Suppressor macrophage treated with lipopolysaccharide for 1 hour (primary cell): ENCODE data around the gene UPK1B.
"Not testable (repeated sequence)": the region's sequence is repeated elsewhere in the genome, so short reads cannot be mapped to it uniquely, and the experiment has no call there.

Source experiments
- DNase-seq, 3 donors: peaks; one replicate each; pipeline ENCODE4 v3.0.0-alpha.2; 2020 to 2022

UPK1B gene

DNA sequence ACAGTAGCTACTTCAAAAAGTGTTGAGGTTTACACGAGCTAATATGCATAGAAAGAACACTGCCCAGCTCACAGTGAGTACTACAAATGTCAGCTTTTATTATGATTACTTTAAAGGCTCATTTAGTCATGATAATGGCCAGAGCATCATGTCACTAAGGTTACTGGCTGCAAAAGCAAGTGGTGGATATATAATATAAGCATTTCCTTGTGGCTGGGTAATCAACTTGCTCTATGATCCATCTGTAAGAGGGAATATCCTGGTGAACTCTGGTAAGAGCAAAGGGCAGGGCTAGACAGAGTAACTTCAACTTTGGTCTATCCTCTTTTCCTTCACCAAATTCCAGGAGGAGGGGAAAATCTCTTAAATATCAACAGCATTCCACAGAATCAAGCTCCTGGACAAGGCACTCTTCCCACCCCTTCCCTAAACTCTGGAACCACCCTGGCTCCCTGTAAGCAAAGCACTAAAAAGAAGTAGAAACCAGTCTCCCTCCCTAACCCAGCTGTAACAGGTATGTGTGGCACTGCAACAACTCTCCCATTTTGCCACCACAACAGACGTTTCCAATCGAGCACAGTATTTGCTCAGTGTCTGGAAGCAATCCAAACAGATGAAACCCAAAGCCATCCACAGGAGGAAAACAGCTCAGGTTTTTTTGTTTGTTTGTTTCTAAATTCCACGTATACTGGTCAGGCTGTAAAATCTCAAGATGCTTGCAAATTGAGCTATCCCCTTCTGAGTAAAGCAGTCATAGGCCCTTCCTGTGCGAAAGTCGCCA is 53.9 kb downstream of the UPK1B start:
- no peak for DNase-seq

DNA sequence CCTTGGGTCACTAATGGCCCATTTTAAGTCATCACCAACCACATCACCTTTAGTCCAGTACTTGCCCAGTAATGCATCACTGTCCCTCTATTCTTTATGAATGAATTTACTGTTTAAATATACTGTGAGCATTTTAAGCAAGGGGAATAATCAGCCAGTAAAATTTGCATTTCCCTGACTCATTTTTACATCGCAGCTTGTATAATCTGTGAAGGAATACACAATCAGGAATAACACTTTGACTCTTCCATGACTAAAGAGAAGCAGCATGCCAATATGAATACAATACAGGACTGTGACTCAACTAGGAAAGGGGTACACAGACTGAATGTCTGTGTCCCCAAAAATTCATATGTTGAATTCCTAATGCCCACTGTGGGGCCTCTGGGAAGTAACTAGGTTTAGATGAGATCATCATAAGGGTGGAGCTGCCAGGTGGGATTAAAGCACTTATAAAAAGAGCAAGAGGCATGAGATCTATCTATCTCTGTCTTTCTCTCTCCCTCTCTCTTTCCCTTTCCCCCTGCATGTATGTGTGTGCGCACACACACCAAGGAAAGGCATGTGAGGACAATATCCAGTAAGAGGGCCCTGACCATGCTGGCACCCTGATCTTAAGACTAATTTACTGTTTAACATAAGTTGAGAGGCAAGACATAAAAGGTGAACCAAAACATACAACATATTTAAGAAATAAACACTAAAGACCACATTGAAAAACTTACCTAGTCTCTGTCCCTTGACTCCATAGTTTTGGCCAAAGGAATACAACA is 55.2 kb downstream of the UPK1B start:
- no peak for DNase-seq

DNA sequence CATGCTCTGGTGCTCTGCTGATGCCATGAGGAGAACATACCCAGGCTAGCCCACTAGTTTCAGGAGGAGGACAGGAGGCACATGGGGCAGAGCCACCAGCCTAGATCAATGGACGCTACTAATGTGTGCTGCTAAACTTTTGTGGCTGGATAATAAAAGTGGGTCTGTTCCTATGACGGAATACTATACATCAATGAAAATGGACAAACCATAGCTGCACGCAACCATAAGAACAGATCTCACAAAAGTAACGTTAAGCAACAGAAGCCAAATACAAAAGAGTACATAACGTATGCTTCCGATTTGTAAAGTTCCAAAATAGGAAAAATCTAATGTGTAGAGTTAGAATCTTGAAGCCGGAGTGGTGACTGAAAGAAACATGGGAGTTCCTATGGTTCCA is 55.8 kb downstream of the UPK1B start:
- DNase-seq = no peak

DNA sequence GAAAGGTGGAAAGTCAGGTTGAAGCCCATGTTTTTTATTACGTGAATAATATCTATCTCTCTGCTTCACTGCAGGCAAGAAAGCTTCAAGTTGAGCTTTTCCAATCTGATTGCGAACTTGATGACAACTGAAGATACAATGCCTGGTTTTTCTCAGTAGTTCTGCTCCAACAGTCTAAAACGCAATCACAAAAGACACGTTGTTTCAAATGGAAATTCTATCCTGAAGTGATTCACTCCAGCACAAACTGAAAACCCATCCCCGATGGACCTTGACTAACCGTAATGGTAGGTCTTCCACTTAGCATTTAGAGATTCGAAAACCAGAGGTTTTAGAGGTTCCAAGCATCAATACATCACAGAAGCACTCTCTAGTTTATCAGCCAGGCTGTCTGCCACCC is 56.7 kb downstream of the UPK1B start:
- no peak for DNase-seq

DNA sequence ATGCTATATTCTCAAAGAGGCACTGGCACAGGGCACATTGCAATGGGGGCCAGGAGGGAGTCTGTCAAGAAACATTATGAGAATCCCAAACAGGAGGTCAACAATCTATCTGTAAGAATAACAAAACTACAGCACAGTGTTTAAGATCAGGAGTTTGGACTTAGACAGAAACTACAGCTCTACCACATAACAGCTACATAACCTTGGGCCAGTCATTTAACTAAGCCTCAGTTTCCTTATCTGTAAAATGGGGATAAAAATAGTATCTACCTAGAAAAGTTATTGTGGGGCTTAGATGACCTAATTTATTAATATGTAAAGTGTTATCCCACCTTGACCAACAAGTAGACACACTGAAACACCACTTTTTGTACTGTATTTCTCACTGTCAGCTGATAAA is 57.3 kb downstream of the UPK1B start:
- no peak for DNase-seq

DNA sequence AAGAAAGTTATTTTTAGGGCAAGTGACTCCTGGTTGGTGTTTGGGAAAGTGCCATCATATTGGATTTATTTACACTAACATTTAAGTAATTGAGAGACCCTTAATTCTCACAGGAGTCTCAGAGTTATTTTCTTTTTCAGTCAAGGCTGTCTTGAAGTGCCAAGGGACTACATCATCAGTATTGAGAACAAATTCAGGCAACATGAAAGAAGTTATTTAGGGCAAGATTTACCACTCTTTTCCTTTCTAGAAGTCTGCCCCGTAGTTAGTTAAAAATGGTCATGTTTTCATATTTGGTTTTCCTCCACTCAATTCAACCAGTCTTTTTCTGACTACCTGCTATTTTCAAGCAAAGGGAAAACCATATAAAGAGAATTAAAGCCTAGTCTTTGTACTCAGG is 61.2 kb downstream of the UPK1B start:
- no peak for DNase-seq

DNA sequence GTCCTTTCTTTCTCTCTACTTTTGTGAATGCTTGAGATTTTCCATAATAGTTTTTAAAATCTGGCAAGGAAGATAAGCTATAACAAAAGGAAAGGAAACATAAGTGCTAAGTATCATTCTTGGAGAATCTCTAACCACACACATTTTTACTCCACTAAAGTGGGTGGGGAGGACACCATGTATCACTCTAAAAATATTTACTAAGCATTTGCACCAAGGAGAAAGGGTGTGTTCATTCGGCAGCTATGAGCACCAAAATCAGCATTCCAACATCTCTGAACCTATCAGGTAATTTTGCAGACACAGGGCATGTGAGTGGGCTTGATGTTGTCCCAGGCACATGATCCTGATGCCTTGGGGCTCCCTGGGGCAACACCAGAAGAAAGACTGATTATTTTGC is 61.8 kb downstream of the UPK1B start:
- DNase-seq = no peak

DNA sequence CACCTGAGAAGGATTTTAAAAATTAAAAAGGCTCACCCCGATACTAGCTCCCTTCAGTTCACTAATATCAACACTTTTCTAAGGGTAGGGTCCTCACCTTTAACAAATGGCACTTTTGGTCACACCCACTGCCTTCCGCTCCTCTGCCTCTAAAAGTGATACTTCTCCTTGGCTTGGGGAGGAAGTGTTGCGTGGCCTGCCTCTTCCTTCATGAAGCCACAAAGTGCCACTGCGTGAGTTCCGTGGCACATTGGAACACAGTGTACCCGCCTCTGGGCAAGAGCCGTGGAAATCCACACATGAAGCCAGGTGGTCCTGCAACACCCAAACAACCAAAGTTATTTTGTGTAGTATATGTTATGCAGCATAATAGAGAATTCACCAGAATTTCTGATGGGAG is 63.4 kb downstream of the UPK1B start:
- peak in 2 of 3 donors; percentile 10 to 16 for DNase-seq

DNA sequence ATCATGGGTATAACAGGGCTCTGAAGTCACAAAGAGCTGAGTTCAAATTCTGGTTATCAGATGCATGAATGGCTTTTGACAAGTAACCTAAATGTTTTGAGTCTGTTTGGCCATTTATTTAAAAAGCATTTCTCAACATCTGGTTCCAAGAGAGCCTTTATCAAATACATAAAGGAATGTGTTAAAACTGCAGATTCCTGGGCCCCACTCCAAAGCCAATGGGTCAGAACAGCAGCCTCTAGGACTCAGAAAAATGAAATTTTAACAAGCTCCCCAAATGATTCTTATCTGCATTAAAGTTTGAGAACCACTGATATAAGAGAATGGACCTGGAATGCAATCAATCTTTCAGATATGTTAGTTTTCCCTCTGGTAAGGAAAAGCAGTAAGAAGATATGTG is 63.9 kb downstream of the UPK1B start:
- DNase-seq = no peak

DNA sequence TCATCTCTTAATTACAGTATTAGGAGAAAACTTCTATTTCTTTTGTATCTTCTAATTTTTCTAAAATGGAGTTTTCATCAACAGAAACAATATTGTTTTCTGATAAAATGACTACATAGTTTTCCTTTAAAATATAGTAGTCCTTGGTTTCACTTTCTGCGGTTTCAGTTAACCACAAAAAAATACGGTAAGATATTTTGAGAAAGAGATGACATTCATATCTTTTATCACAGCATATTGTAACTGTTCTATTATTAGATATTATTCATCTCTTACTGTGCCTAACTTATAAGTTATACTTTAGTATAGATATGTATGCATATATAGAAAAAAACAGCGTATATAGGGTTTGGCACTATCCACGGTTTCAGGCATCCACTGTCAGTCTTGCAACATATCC is 65.0 kb downstream of the UPK1B start:
- DNase-seq = peak in 2 of 3 donors; percentile 17 to 22

DNA sequence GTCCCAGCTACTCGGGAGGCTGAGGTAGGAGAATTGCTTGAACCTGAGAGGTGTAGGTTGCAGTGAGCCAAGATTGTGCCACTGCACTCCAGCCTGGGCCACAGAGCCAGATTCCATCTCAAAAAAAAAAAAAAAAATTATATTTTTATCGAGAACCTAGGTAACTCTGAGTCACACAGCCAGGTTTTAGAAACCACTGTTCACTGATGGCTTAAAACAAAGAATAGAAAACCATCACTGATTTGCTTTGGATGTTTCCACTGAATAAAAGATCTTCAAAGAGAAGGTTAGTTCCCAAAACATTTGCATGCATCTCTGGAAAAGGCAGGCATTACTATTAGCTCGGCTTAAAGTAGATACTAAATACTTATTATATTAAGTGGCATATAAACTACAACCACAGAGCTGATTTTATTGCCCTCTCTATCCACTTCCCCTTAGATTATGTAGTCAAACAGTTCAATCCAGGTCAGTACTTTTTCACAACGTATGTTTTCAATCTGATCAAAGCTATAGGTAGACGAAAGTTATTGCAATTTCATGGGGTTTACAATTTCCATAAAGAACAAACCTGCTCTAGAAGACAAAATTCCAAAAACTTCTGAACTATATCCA is 65.9 kb downstream of the UPK1B start:
- DNase-seq = peak in 2 of 3 donors; percentile 13 to 24

DNA sequence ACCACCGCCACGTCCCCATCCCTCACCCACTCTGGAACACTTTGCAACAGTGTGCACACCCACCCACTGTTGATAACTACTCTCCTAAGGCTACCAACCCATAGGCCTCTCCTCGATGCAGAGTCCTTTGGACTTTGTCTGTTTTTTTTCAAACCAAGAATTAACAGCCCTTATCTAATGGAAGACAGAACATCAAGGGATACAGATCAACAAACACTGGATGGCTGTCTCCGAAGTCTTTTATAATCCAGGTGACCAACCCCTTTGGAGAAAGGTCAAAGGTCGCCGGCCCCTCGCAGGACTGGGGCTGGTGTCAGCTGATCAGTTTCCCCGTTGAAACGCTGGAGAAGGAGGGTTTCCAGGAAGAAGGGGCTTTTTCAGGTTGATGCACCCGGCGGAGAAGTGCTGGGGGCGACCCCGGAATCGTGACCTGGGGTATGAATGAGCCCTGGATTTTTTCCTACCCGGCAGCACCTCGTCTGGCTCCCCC is 66.7 kb downstream of the UPK1B start:
- DNase-seq = peak in 2 of 3 donors; percentile 7 to 51

DNA sequence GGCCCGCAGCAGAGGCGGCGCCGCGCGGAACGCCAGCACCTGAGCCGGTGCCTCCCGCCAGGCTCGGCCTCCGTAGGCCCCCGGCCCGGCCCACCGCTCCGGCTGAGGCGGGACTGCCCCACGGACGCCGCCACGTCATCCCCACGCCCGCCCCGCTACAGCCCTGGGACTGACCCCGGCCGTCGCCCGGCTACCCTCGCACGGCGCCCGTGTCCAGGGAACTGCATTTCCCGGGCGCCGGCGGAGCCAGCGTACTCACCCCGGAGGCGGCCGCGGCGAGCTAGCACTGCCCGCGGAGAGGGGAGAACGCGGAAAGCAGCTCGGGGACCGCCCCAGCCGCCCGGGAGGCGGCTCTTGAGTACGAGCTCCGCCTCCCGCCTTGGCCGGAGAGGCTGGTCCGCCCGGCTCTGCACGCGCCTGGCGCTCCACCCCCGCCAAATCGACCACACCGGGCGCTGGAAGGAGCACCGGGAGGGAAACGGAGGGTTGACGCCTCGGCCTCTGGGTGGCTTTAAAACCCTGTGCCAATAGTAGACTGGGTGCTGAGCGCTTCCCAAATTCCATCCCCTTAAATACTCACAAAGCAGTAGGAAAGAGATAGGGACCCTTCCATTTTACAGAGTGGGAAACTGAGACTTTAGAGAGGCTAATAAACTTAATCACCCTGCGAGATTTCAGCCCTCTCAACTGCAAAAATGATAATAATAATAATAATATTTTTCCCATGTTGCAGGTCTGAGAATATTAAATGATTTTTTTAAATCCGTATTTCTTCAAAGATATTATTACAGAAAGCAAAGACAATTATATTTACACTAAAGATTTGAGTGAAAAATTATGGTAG is 67.4 kb downstream of the UPK1B start, which contains the start of gene B4GALT4:
B4GALT4 (minus strand) TSS at position 288 of the 844 bp plus-strand sequence. CDS start 10,779 bp downstream, outside the sequence.
- DNase-seq = peak; percentile 88 to 94 (median 91)

DNA sequence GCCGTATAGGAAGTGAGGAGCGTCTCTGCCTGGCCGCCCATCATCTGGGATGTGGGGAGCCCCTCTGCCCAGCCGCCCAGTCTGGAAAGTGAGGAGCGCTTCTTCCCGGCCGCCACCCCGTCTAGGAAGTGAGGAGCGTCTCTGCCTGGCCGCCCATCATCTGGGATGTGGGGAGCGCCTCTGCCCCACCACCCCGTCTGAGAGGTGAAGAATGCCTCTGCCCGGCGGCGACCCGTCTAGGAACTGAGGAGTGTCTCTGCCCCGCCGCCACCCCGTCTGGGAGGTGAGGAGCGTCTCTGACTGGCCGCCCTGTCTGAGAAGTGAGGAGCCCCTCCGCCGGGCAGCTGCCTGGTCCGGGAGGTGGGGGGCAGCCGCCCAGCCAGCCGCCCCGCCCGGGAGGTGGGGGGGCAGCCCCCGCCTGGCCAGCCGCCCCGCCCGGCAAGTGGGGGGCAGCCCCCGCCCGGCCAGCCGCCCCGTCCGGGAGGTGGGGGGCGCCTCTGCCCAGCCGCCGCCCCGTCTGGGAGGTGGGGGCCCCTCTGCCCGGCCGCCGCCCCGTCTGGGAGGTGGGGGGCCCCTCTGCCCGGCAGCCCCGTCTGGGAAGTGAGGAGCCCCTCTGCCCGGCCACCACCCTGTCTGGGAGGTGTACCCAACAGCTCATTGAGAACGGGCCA is 69.1 kb downstream of the UPK1B start:
- DNase-seq = not testable (repeated sequence)

DNA sequence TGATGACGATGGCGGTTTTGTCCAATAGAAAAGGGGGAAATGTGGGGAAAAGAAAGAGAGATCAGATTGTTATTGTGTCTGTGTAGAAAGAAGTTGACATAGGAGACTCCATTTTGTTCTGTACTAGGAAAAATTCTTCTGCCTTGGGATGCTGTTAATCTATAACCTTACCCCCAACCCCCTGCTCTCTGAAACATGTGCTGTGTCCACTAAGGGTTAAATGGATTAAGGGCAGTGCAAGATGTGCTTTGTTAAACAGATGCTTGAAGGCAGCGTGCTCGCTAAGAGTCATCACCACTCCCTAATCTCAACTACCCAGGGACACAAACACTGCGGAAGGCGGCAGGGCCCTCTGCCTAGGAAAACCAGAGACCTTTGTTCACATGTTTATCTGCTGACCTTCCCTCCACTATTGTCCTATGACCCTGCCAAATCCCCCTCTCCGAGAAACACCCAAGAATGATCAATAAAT is 69.7 kb downstream of the UPK1B start:
- not testable (repeated sequence) for DNase-seq

DNA sequence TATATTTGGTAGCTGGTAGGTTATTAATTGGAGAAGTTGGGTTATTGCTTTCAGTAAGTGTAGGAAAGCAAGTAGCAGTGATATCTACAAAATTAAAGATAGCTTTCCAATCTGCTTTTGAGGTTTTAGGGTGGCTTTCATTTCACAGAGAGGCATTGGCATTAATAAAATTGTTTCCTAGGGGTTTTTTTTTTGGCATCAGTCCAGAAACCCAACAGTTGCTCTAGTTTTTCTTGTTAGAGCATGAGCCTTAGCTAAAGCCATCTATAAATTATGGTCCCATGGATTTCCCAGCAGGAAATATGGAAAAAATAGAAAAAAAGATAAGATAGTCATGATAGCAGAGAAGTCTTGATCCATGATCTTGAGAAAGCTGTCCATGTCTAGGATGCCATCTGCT is 70.3 kb downstream of the UPK1B start:
- no peak for DNase-seq

DNA sequence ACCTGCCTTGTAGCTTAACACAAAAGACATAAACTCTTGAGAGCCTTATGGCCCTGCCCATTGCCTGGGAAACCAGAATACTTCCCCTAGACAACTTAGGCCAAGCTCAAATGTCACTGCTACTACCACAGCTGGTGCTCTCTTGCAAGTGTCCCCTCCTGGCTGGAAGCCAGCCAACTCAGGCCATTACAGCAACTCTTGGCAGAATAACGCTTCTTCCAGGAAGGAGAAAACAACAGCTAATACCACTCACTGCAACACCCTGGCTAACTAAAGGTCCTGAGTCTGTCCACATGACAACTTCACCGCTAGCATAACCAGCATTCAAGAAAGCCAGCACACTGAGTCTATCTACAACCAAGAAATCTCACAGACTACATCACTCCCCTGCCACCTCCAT is 72.4 kb downstream of the UPK1B start:
- no peak for DNase-seq
